Ammon's horn (tissue), 1 donor: ENCODE results near the gene RPS6KA4.

Source experiments
- DNase-seq: peaks from one replicate; pipeline ENCODE4 v3.0.0-alpha.2; 2016; ENCODE audit warnings: low spot score

The RPS6KA4 gene

GRCh38 chr11:64327375-64327774, 31.6 kb upstream of the RPS6KA4 start:
- no peak for DNase-seq

DNA sequence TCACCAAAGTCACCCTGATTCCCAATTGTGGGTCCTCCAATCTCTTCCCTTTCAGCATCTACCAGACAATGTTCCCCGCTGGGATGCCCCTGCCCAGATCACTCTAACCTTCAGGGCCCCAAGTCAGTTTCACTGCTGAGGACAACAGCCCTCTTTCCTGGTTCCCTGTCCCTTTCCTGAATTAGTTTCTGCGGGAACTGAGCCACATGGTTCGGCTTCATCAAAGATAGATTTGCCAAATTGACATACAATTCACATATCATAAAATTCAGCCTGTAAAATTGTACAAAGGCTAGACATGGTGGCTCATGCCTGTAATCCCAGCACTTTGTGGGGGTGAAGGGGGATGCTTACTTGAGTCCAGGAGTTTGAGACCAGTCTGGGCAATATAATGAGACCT, 31.0 kb upstream of the RPS6KA4 start:
- DNase-seq, result no peak

DNA sequence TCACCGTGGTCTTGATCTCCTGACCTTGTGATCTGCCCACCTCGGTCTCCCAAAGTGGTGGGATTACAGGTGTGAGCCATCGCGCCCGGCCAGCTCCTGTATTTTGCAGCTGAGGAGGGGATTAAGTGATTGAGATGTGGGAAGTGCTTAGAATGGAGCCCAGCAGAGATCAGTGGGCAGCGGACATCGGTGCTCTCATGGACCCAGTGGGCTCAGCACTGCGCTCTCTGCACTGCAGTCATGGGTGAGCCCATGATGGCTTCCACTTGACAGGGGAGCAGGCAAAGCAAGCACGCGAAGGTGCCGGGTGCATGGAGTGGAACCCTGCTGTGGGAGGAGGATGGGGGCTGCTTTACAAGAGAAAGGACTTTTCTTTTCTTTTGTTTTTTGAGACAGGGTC, 28.1 kb upstream of the RPS6KA4 start:
- DNase-seq, result no peak

DNA sequence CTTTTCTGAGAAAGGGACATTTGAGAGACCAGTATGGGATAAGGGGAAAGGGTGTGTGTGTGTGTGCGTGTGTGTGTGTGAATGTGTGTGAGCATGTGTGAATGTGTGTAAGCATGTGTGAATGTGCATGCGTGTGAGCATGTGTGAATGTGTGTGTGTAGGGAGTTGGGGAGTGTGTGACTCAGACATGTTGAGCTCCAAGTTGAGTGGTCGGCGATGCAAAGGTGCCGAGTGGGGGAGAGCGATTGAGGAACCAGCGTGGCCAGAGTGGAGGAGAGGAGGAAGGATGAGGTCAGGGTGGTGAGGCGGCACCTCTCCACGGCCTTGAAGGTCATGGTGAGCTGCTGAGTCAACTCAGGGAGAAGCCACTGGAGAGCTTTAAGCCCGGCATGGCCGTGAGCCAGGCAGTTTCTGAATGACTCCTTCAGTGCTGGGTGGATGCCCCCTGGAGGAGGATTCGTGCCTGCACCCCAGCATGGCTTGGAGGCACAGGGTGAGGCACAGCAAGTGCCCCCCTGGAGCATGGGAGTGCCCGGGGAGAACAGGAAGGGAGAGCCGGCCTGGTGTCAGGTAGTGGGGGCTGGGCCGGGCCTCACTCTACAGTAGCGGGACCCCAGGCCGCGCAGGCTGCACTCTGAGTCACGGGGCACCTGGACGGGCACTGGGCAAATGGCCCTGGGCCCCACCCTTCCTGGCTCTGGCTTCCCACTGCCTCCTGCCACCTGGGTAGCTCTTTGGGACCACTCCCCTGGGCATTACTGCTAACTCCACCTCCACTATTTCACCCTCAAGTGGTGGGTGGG, 27.2 kb upstream of the RPS6KA4 start:
- DNase-seq, result no peak

GRCh38 chr11:64333556-64333955, 25.4 kb upstream of the RPS6KA4 start:
- DNase-seq, result no peak

DNA sequence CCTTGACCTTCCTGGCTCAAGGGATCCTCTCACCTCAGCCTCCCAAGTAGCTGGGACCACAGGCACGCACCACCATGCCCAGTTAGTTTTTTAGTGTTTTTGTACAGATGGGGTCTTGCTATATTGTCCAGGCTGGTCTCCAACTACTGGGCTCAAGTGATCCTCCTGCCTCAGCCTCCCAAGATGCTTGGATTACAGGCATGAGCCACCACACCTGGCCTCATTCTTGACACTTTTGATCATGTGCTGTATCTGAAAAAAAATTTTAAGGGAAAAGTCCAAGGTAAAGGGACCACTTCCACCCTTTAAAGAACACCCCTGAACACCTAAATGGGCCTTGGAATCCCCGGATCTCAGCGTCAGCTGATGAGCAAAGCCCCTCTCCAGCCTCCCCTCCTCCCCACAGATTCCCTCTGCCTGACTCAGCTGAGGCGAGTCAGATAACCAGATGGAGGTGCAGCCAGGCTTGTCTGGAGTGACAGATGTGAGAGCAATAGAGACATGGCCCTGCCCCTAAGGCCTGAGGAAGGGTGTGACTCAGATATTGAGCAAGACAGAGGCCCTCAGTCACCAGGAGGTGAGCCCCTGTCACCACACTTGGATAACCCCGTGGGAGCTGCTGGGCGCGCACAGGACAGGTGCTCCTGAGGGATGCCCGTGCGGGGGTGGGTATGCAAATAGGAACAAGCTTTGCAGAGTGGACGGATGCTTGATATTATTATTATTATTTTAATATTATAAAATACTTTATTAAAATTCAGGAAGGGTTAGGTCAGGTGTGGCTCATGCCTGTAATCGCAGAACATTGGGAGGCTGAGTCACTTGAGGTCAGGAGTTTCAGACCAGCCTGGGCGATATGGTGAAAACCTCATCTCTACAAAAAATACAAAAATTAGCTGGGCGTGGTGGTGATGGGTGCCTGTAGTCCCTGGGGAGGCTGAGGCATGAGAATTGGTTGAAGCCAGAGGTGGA, 23.9 kb upstream of the RPS6KA4 start:
- no peak for DNase-seq

DNA sequence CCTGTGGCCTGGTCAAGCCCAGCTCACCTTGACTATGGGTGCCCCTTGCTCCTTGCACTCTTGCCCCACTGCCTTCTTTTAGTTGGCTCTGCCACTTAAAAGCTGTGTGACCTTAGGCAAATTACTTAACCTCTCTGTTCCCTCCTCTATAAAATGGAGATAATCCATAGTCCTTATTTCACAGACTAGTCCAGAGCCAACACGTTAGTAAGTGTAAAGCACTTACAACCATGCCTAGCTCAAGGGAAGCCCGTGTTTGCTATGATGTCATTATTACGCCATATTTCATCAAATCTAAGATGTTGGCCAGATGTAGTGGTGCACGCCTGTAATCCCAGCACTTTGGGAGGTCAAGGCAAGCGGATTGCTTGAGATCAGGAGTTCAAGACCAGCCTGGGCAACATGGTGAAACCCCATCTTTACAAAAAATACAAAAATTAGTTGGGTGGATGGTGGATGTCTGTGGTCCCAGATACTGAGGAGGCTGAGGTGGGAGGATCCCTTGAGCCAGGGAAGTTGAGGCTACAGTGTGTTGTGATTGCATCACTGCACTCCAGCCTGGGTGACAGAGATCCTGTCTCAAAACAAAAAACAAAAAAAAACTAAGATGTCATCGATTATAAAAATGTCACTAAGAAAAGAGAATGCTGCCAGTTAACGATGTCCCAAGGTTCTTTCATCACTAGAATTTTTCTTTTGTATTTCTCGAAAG, 21.3 kb upstream of the RPS6KA4 start:
- DNase-seq, result no peak

- DNase-seq, result no peak
Measured at GRCh38 chr11:64338716-64339115, 20.2 kb upstream of the RPS6KA4 start.

DNA sequence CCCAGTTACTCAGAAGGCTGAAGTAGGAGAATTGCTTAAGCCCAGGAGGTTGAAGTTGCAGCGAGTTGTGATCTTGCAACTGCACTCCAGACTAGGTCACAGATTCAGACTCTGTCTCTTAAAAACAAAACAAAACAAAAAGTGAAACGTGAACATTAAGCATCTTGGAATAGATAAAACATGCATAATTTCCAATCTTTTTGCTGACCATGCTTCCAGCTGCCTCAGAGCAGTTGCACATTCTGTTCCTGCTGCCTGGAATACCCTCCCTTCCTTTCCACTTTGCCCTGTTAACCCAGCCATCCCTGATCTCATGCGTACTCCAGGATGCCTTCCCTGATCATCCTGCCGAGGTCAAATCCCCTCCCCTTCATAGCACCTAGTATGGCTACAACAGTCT, 19.7 kb upstream of the RPS6KA4 start:
- DNase-seq, result no peak

GRCh38 chr11:64339754-64340408, 19.1 kb upstream of the RPS6KA4 start, which contains the start of gene CCDC88B:
Gene CCDC88B (plus strand): TSS chr11:64340204. CDS start chr11:64340267, 63 bp downstream.
- DNase-seq, result peak; percentile 42

DNA sequence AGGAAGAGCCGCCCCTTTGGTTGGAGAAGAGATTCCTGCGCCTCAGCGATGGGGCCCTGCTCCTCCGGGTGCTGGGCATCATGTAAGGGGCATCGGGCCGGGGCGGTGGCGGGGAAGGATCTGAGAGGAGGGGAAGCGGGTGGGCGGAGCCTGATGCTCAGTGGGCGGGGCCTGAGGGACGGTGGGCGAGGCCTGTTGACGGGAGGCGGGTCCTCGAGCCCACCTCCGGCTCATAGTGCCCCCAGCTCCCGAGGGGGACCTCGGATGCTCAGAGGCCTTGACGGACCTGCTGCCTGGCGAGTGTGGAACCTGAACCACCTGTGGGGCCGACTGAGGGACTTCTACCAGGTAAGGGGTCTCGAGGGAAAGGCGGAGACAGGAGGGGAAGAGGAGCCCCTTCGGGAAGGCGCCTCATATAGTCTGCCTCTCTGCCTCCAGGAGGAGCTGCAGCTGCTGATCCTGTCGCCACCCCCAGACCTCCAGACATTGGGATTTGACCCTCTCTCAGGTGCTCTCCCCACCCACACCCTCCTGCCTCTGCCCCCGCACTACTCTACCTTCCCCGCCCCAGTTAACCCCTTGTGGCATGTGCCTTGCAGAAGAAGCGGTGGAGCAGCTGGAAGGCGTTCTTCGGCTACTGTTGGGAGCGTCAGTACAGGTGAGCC, 18.2 kb upstream of the RPS6KA4 start:
- no peak for DNase-seq

- no peak for DNase-seq
Measured at GRCh38 chr11:64341429-64341828, 17.5 kb upstream of the RPS6KA4 start.

DNA sequence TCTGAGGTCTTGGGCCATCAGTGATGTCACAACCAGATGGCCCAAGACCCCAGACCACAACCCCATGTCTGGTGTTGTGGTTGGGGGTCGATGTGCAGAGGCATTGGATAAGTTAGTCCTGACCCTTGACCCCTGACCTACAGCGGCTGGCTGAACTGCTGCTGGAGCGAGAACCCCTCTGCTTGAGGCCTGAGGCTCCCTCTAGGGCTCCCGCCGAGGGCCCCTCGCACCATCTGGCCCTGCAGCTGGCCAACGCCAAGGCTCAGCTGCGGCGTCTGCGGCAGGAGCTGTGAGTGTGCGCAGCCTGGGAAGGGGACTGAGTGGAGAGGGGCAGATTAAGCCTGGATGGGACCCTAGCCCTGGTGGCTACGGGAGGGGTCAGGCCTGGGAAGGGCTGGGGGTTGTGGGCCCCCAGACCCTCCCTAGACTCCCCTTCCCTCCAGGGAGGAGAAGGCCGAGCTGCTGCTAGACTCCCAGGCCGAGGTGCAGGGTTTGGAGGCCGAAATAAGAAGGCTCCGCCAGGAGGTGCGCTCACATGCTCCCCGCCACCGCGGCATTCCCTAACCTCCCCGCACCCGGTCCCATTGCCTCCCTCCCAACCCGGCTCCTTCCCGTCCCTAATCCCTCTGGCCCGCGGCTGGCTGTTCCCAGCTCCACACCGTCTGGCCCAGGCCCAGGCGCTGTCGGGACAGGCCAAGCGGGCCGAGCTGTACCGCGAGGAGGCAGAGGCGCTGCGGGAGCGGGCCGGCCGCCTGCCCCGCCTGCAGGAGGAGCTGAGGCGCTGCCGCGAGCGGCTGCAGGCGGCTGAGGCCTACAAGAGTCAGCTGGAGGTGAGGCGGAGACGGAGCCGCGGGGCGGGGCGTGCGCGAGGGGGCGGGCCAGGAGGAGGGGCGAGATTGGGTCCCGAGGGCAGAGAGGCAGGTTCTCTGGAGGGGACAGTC, 16.8 kb upstream of the RPS6KA4 start:
- peak; percentile 85 for DNase-seq

DNA sequence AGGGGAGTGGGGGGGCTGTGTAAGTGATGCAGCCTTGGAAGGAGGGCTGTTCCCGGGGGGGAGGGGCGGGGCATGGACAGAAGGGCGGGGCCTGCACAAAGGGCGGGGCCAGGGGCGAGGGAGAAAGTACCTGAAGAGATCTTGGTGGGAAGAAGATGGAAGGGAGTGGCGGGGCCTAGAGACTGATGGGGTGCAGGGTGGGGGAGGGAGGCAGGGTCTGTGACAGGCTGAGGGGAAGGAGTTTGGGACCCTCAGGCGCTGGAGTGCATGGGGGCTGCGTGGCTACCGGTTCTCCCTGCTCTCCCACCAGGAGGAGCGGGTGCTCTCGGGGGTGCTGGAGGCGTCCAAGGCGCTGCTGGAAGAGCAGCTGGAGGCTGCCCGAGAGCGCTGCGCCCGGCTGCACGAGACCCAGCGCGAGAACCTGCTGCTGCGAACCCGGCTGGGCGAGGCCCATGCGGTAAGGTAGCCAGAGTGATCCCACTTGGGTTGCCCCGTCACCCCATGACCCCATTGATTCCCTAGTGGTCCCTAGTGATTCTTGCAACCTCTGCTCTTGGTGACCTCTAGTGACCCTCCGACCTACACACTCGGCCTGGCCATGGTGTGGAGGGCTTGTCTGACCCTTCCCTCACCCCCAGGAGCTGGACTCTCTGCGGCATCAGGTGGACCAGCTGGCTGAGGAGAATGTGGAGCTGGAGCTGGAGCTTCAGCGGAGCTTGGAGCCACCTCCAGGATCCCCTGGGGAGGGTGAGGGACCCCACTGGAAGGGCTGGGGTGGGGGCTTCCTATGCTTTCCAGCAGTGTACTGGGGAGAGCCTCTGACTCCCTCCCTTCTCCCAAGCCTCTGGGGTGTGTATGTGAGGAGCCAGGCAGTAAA, 15.9 kb upstream of the RPS6KA4 start:
- no peak for DNase-seq

DNA sequence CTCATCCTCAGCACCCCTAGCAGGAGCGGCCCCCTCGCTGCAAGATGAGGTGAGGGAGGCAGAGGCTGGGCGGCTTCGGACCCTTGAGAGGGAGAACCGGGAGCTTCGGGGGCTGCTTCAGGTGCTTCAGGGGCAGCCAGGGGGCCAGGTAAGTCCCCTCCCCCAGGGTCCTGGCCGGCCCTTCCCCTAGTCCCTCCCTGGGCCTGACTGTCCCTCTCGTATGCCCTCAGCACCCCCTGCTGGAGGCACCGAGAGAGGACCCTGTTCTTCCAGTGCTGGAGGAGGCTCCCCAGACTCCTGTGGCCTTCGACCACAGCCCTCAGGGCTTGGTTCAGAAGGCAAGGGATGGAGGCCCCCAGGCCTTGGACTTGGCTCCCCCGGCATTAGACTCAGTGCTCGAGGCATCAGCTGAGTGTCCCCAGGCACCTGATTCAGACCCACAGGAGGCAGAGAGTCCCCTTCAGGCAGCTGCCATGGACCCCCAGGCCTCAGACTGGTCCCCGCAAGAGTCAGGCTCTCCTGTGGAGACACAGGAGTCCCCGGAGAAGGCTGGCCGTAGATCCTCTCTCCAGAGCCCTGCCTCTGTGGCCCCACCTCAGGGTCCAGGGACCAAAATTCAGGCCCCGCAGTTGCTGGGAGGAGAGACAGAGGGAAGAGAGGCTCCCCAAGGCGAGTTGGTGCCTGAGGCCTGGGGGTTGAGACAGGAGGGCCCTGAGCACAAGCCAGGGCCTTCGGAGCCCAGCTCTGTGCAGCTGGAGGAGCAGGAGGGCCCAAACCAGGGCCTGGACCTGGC, 15.0 kb upstream of the RPS6KA4 start:
- no peak for DNase-seq

DNA sequence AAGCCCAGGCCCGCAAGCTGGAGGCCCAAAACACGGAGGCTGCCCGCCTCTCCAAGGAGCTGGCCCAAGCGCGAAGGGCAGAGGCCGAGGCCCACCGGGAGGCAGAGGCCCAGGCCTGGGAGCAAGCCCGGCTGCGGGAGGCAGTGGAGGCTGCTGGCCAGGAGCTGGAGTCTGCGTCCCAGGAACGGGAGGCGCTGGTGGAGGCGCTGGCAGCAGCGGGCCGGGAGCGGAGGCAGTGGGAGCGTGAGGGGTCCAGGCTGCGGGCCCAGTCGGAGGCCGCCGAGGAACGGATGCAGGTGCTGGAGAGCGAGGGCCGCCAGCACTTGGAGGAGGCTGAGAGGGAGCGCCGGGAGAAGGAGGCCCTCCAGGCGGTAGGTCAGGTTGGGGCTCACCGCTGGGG, 14.2 kb upstream of the RPS6KA4 start:
- no peak for DNase-seq

GRCh38 chr11:64347193-64347867, 11.6 kb upstream of the RPS6KA4 start:
- no peak for DNase-seq
